G401 (cell line): ENCODE data around the gene SORBS1. TPM values are rescaled to one million over a fixed set of nuclear protein-coding genes. Genes with fewer than 3 reads are reported as not detected.

Experiments used
- DNase-seq: peaks from one replicate; pipeline ENCODE4 v3.0.0-alpha.2; 2015; ENCODE audit warnings: low spot score
- in situ Hi-C: cut with HindIII; loops from 2 replicates; pipeline ENCODE4 v1.10.0; 2016; ENCODE audit warnings: low sequenced_read_pairs, mixed read lengths
- total RNA-seq: library from RNA; depleted of rRNA; stranded (reverse); fragments of >200 nt; shearing (Covaris generic); gene quantifications from 2 replicates; pipeline ENCODE4 v1.2.3, GENCODE V29; 2014

SORBS1 gene
- total RNA-seq, 1 experiment from 2014 or later, result not detected

- in situ Hi-C loops, result no loop called here
- no peak for DNase-seq
These were observed 8.2 kb upstream of the SORBS1 start for GRCh38 chr10:95569368-95569767.

GRCh38 chr10:95567903-95568630 lies 6.9 kb upstream of the SORBS1 start:
- DNase-seq, result no peak
- in situ Hi-C loops, result no loop called here

GRCh38 chr10:95566136-95566535 lies 5.0 kb upstream of the SORBS1 start:
- in situ Hi-C loops, result no loop called here

GRCh38 chr10:95565336-95565735 lies 4.2 kb upstream of the SORBS1 start:
- in situ Hi-C loops, result no loop called here

More at GRCh38 chr10:95566136-95566535, 5.0 kb upstream of the SORBS1 start:
- DNase-seq, result no peak

GRCh38 chr10:95564291-95564690 lies 3.1 kb upstream of the SORBS1 start:
- in situ Hi-C loops, result no loop called here

More at GRCh38 chr10:95565336-95565735, 4.2 kb upstream of the SORBS1 start:
- DNase-seq, result no peak

GRCh38 chr10:95562341-95562965 lies 1.3 kb upstream of the SORBS1 start:
- in situ Hi-C loops, result no loop called here
- DNase-seq, result no peak

More at GRCh38 chr10:95564291-95564690, 3.1 kb upstream of the SORBS1 start:
- no peak for DNase-seq

- DNase-seq, result no peak
- in situ Hi-C loops, result no loop called here
These were observed 650 bp upstream of the SORBS1 start for GRCh38 chr10:95561864-95562177.

GRCh38 chr10:95560278-95561176 lies 644 bp downstream of the SORBS1 start:
- peak; percentile 72 for DNase-seq
- in situ Hi-C loops, result no loop called here

GRCh38 chr10:95559896-95560277 lies 1.3 kb downstream of the SORBS1 start:
- in situ Hi-C loops, result no loop called here
- no peak for DNase-seq

- in situ Hi-C loops, result no loop called here
- no peak for DNase-seq
These were observed 1.7 kb downstream of the SORBS1 start for GRCh38 chr10:95559471-95559870.

- in situ Hi-C loops, result no loop called here
- DNase-seq, result peak; percentile 34
These were observed 2.4 kb downstream of the SORBS1 start for GRCh38 chr10:95558593-95559320.

- DNase-seq, result no peak
- in situ Hi-C loops, result no loop called here
These were observed 4.0 kb downstream of the SORBS1 start for GRCh38 chr10:95556994-95557767.

GRCh38 chr10:95553674-95554073 lies 7.5 kb downstream of the SORBS1 start:
- DNase-seq, result no peak
- in situ Hi-C loops, result no loop called here

- in situ Hi-C loops, result no loop called here
- no peak for DNase-seq
These were observed 8.4 kb downstream of the SORBS1 start for GRCh38 chr10:95552679-95553342.

- in situ Hi-C loops, result no loop called here
- DNase-seq, result no peak
These were observed 11.0 kb downstream of the SORBS1 start for GRCh38 chr10:95550073-95550672.

GRCh38 chr10:95547791-95548435 lies 13.3 kb downstream of the SORBS1 start:
- in situ Hi-C loops, result no loop called here

GRCh38 chr10:95547197-95547596 lies 14.0 kb downstream of the SORBS1 start:
- in situ Hi-C loops, result no loop called here
- no peak for DNase-seq

More at GRCh38 chr10:95547791-95548435, 13.3 kb downstream of the SORBS1 start:
- DNase-seq, result no peak
